ENCODE data around the gene CYP1A2. TPM values are rescaled to one million over a fixed set of nuclear protein-coding genes. Genes with fewer than 3 reads are reported as not detected.

CYP1A2 gene
- total and polyA plus RNA-seq, 4 donors, result 0.05 to 0.57 (median 0.17) TPM; not detected in 1

- WGBS, 2 donors, result 83 to 93% methylated on average over 13 of the region's 13 CpGs
- peaks cover 0 to 3% (median 0%) of the 10 kb centered on the region in 4 donors for H3K36me3 ChIP-seq (ENCODE audit: control insufficient read depth in 4 of 4, insufficient read depth in 4 of 4, low read length in 4 of 4)
- peaks cover 0 to 4% (median 0%) of the 10 kb centered on the region in 4 donors for H3K9me3 ChIP-seq (ENCODE audit: control insufficient read depth in 4 of 4, insufficient read depth in 3 of 4, low read length in 3 of 4)
- ATAC-seq (ENCODE audit: insufficient read depth, low FRiP score), result no peak
- no peak overlapping the region for H3K9ac ChIP-seq (ENCODE audit: insufficient read depth in 1 of 2, low read length in 2 of 2)
- DNase-seq, result no peak
- peaks cover 0 to 30% (median 0%) of the 10 kb centered on the region in 5 donors for H3K4me1 ChIP-seq (ENCODE audit: control insufficient read depth in 5 of 5, insufficient read depth in 5 of 5, low read length in 5 of 5)
- no peak for TF ChIP-seq CTCF (IDR thresholded peaks at IDR 0.05; ENCODE audit: control extremely low read depth, extremely low read depth)
- no peak overlapping the region for H3K4me3 ChIP-seq
- peaks cover 0 to 27% (median 19%) of the 10 kb centered on the region in 3 donors for H3K27me3 ChIP-seq (ENCODE audit: control insufficient read depth in 3 of 3, insufficient read depth in 3 of 3, low read length in 2 of 3)
- H3K27ac ChIP-seq (ENCODE audit: low read depth in 1 of 2, low read length in 1 of 2), result peak overlapping the region in 1 of 2 donors; percentile 43
Measured at GRCh38 chr15:74722591-74722990, 26.1 kb upstream of the CYP1A2 start.

- DNase-seq (no peak), ATAC-seq (ENCODE audit: insufficient read depth, low FRiP score) (no peak)
- Histone ChIP-seq H3K4me3 (no peak overlapping the region), H3K4me1 (ENCODE audit: control insufficient read depth in 5 of 5, insufficient read depth in 5 of 5, low read length in 5 of 5) (peaks cover 0 to 32% (median 0%) of the 10 kb centered on the region in 5 donors), H3K27me3 (ENCODE audit: control insufficient read depth in 3 of 3, insufficient read depth in 3 of 3, low read length in 2 of 3) (peaks cover 0 to 31% (median 24%) of the 10 kb centered on the region in 3 donors), H3K9ac (ENCODE audit: insufficient read depth in 1 of 2, low read length in 2 of 2) (no peak overlapping the region), H3K36me3 (ENCODE audit: control insufficient read depth in 4 of 4, insufficient read depth in 4 of 4, low read length in 4 of 4) (peaks cover 0 to 3% (median 0%) of the 10 kb centered on the region in 4 donors), H3K9me3 (ENCODE audit: control insufficient read depth in 4 of 4, insufficient read depth in 3 of 4, low read length in 3 of 4) (peaks cover 0 to 4% (median 0%) of the 10 kb centered on the region in 4 donors), H3K27ac (ENCODE audit: low read depth in 1 of 2, low read length in 1 of 2) (peak overlapping the region in 1 of 2 donors; percentile 21)
- no peak for TF ChIP-seq CTCF (IDR thresholded peaks at IDR 0.05; ENCODE audit: control extremely low read depth, extremely low read depth)
- WGBS, 2 donors, result 55 to 69% methylated on average over 1 of the region's 1 CpG
Measured at GRCh38 chr15:74723187-74723586, 25.5 kb upstream of the CYP1A2 start.

- DNase-seq, result peak in 2 of 3 donors; percentile 65 to 78
- WGBS, 2 donors, result 69 to 97% methylated on average over 1 of the region's 1 CpG
- H3K27ac ChIP-seq (ENCODE audit: low read depth in 1 of 2, low read length in 1 of 2), result no peak overlapping the region
- peaks cover 0 to 32% (median 0%) of the 10 kb centered on the region in 5 donors for H3K4me1 ChIP-seq (ENCODE audit: control insufficient read depth in 5 of 5, insufficient read depth in 5 of 5, low read length in 5 of 5)
- peaks cover 0 to 3% (median 0%) of the 10 kb centered on the region in 4 donors for H3K36me3 ChIP-seq (ENCODE audit: control insufficient read depth in 4 of 4, insufficient read depth in 4 of 4, low read length in 4 of 4)
- peaks cover 0 to 4% (median 0%) of the 10 kb centered on the region in 4 donors for H3K9me3 ChIP-seq (ENCODE audit: control insufficient read depth in 4 of 4, insufficient read depth in 3 of 4, low read length in 3 of 4)
- ATAC-seq (ENCODE audit: insufficient read depth, low FRiP score), result peak; percentile 35
- no peak overlapping the region for H3K4me3 ChIP-seq
- H3K9ac ChIP-seq (ENCODE audit: insufficient read depth in 1 of 2, low read length in 2 of 2), result no peak overlapping the region
- peaks cover 0 to 31% (median 24%) of the 10 kb centered on the region in 3 donors for H3K27me3 ChIP-seq (ENCODE audit: control insufficient read depth in 3 of 3, insufficient read depth in 3 of 3, low read length in 2 of 3)
- TF ChIP-seq CTCF (IDR thresholded peaks at IDR 0.05; ENCODE audit: control extremely low read depth, extremely low read depth), result no peak
Measured at GRCh38 chr15:74723754-74724334, 24.8 kb upstream of the CYP1A2 start.
